Measurements from ENCODE around the gene MEX3A. TPM values are rescaled to one million over a fixed set of nuclear protein-coding genes. Genes with fewer than 3 reads are reported as not detected.

The MEX3A gene
- total RNA-seq, 3 donors from 2014 or later (not counting 1 experiment from before 2014, with no cell fraction given), result 0.05 to 0.16 (median 0.14) TPM

GRCh38 chr1:156076609-156077429, 5.4 kb downstream of the MEX3A start:
- no peak overlapping the region for H3K4me3 ChIP-seq (ENCODE audit: low read length)
- no peak for TF ChIP-seq CTCF (IDR thresholded peaks at IDR 0.05)
- Mint-ChIP-seq H3K36me3 (no peaks in the 10 kb centered on the region), H3K27me3 (ENCODE audit: low read depth in 2 of 2) (peaks cover 0 to 16% of the 10 kb centered on the region in 2 donors), H3K27ac (no peak overlapping the region), H3K9me3 (no peaks in the 10 kb centered on the region), H3K4me3 (peak overlapping the region; percentile 73), H3K4me1 (peaks cover 0 to 11% of the 10 kb centered on the region in 2 donors)
- DNase-seq (peak in 1 of 2 donors; percentile 32), ATAC-seq (peak; percentile 69 to 86 (median 80))
- WGBS (ENCODE audit: insufficient coverage), result 66% methylated on average over 73 of the region's 73 CpGs
- no peaks in the 10 kb centered on the region for H3K36me3 ChIP-seq (ENCODE audit: control insufficient read depth, insufficient read depth, low read length)
- H3K27ac ChIP-seq (ENCODE audit: low read length), result no peak overlapping the region
- H3K4me1 ChIP-seq (ENCODE audit: control insufficient read depth, insufficient read depth, low read length), result peaks cover 24% of the 10 kb centered on the region
- peaks cover 5% of the 10 kb centered on the region for H3K27me3 ChIP-seq (ENCODE audit: control insufficient read depth, insufficient read depth, low read length)
- intact Hi-C loops (cut with micrococcal nuclease), result no loop called here
- no peaks in the 10 kb centered on the region for H3K9me3 ChIP-seq (ENCODE audit: control insufficient read depth, insufficient read depth, low read length)

GRCh38 chr1:156075775-156076204, 6.5 kb downstream of the MEX3A start:
- Mint-ChIP-seq H3K4me1 (peaks cover 0 to 8% of the 10 kb centered on the region in 2 donors), H3K4me3 (peak overlapping the region; percentile 25), H3K27me3 (ENCODE audit: low read depth in 2 of 2) (peaks cover 0 to 9% of the 10 kb centered on the region in 2 donors), H3K9me3 (no peaks in the 10 kb centered on the region), H3K36me3 (no peaks in the 10 kb centered on the region), H3K27ac (no peak overlapping the region)
- H3K36me3 ChIP-seq (ENCODE audit: control insufficient read depth, insufficient read depth, low read length), result no peaks in the 10 kb centered on the region
- H3K27me3 ChIP-seq (ENCODE audit: control insufficient read depth, insufficient read depth, low read length), result no peaks in the 10 kb centered on the region
- H3K27ac ChIP-seq (ENCODE audit: low read length), result no peak overlapping the region
- ATAC-seq, result no peak
- peaks cover 16% of the 10 kb centered on the region for H3K4me1 ChIP-seq (ENCODE audit: control insufficient read depth, insufficient read depth, low read length)
- 70% methylated on average over 3 of the region's 4 CpGs for WGBS (ENCODE audit: insufficient coverage)
- intact Hi-C loops (cut with micrococcal nuclease), result no loop called here
- H3K9me3 ChIP-seq (ENCODE audit: control insufficient read depth, insufficient read depth, low read length), result no peaks in the 10 kb centered on the region
- no peak for TF ChIP-seq CTCF (IDR thresholded peaks at IDR 0.05)
- DNase-seq, result no peak
- H3K4me3 ChIP-seq (ENCODE audit: low read length), result no peak overlapping the region

GRCh38 chr1:156075162-156075561, 7.1 kb downstream of the MEX3A start:
- Histone ChIP-seq H3K4me3 (ENCODE audit: low read length) (no peak overlapping the region), H3K27ac (ENCODE audit: low read length) (no peak overlapping the region), H3K36me3 (ENCODE audit: control insufficient read depth, insufficient read depth, low read length) (no peaks in the 10 kb centered on the region), H3K27me3 (ENCODE audit: control insufficient read depth, insufficient read depth, low read length) (no peaks in the 10 kb centered on the region), H3K4me1 (ENCODE audit: control insufficient read depth, insufficient read depth, low read length) (peaks cover 16% of the 10 kb centered on the region), H3K9me3 (ENCODE audit: control insufficient read depth, insufficient read depth, low read length) (no peaks in the 10 kb centered on the region)
- TF ChIP-seq CTCF (IDR thresholded peaks at IDR 0.05), result no peak
- H3K27me3 Mint-ChIP-seq (ENCODE audit: low read depth in 2 of 2), result peaks cover 0 to 9% of the 10 kb centered on the region in 2 donors
- no peaks in the 10 kb centered on the region for H3K9me3 Mint-ChIP-seq
- H3K36me3 Mint-ChIP-seq, result no peaks in the 10 kb centered on the region
- DNase-seq (no peak), ATAC-seq (no peak)
- no peak overlapping the region for H3K27ac Mint-ChIP-seq
- peak overlapping the region; percentile 25 for H3K4me3 Mint-ChIP-seq
- intact Hi-C loops (cut with micrococcal nuclease), result no loop called here
- peaks cover 0 to 8% of the 10 kb centered on the region in 2 donors for H3K4me1 Mint-ChIP-seq
- 60% methylated on average over 1 of the region's 3 CpGs for WGBS (ENCODE audit: insufficient coverage)

Measured in natural killer cell (primary cell).